Activated CD4-positive, CD25-positive, alpha-beta regulatory T cell treated with anti-CD3 and anti-CD28 coated beads, Interleukin-2, amount 50 U/mL, for 24 hours (primary cell): ENCODE results near the gene JPH2.
"Not testable (repeated sequence)": the region's sequence is repeated elsewhere in the genome, so short reads cannot be mapped to it uniquely, and the experiment has no call there.

ENCODE experiments used
- ATAC-seq, 2 donors: fragments of 150-1000 bp; cut with Tn5 transposase; one replicate each; pipeline ENCODE4 v1.10.0; 2021; ENCODE audit warnings: mild to moderate bottlenecking in 1 of 2, moderate library complexity in 1 of 2

JPH2 gene

GRCh38 chr20:44211177-44212039 lies 24.4 kb upstream of the JPH2 start:
- ATAC-seq, result no peak

- ATAC-seq, result peak; percentile 89 to 90
These were observed 23.6 kb upstream of the JPH2 start, which contains the start of gene OSER1 for GRCh38 chr20:44210406-44211176. TSS of gene OSER1 (minus strand) at chr20:44210771. CDS start at chr20:44206957, 3,814 bp downstream.

- no peak for ATAC-seq
These were observed 22.9 kb upstream of the JPH2 start for GRCh38 chr20:44209686-44210405.

GRCh38 chr20:44208770-44209169 lies 21.8 kb upstream of the JPH2 start:
- ATAC-seq, result no peak

GRCh38 chr20:44208165-44208564 lies 21.2 kb upstream of the JPH2 start:
- no peak for ATAC-seq

- ATAC-seq, result no peak
These were observed 20.2 kb upstream of the JPH2 start for GRCh38 chr20:44207126-44207723.

- no peak for ATAC-seq
These were observed 19.1 kb upstream of the JPH2 start for GRCh38 chr20:44206132-44206531.

GRCh38 chr20:44204832-44205215 lies 17.8 kb upstream of the JPH2 start:
- ATAC-seq, result no peak

- peak; percentile 75 to 85 for ATAC-seq
These were observed 17.3 kb upstream of the JPH2 start for GRCh38 chr20:44204156-44204831.

GRCh38 chr20:44203161-44203560 lies 16.2 kb upstream of the JPH2 start:
- ATAC-seq, result no peak

- no peak for ATAC-seq
These were observed 14.0 kb upstream of the JPH2 start for GRCh38 chr20:44200983-44201382.

GRCh38 chr20:44200371-44200770 lies 13.4 kb upstream of the JPH2 start:
- no peak for ATAC-seq

GRCh38 chr20:44199877-44200276 lies 12.9 kb upstream of the JPH2 start:
- no peak for ATAC-seq

GRCh38 chr20:44198872-44199271 lies 11.9 kb upstream of the JPH2 start:
- ATAC-seq, result peak; percentile 97

- ATAC-seq, result no peak
These were observed 9.3 kb upstream of the JPH2 start for GRCh38 chr20:44196271-44196670.

GRCh38 chr20:44195605-44196004 lies 8.6 kb upstream of the JPH2 start:
- no peak for ATAC-seq

GRCh38 chr20:44193801-44194200 lies 6.8 kb upstream of the JPH2 start:
- ATAC-seq, result no peak

- ATAC-seq, result not testable (repeated sequence)
These were observed 4.7 kb upstream of the JPH2 start for GRCh38 chr20:44191640-44192039.

- peak in 1 of 2 donors; percentile 56 for ATAC-seq
These were observed 3.3 kb upstream of the JPH2 start for GRCh38 chr20:44190197-44190852.

GRCh38 chr20:44188752-44189151 lies 1.8 kb upstream of the JPH2 start:
- ATAC-seq, result no peak
